ENCODE measurements around the gene COL23A1.

COL23A1 gene

DNA sequence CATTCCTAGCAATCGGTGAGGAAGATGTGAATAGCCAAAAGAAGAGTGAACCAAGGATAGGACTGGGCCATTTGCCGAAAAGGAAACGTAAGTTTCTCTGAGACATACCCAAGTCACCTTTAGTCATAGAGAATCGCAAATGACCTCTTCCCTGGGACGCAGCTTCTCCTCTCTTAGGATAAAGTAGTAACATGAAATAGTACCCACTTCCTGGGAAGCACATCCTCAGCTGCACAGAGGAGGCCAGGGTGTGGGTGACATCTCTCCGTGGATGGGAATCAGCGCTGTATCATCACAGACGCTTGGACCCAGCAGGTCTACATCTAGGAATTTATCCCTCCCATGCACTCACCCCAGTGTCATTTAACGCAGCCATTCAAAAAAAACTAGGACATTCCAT, 236.7 kb downstream of the COL23A1 start:
- no peak for DNase-seq

GRCh38 chr5:178352035-178352349, 238.2 kb downstream of the COL23A1 start:
- DNase-seq = no peak

GRCh38 chr5:178351221-178352034, 238.8 kb downstream of the COL23A1 start:
- no peak for DNase-seq

DNA sequence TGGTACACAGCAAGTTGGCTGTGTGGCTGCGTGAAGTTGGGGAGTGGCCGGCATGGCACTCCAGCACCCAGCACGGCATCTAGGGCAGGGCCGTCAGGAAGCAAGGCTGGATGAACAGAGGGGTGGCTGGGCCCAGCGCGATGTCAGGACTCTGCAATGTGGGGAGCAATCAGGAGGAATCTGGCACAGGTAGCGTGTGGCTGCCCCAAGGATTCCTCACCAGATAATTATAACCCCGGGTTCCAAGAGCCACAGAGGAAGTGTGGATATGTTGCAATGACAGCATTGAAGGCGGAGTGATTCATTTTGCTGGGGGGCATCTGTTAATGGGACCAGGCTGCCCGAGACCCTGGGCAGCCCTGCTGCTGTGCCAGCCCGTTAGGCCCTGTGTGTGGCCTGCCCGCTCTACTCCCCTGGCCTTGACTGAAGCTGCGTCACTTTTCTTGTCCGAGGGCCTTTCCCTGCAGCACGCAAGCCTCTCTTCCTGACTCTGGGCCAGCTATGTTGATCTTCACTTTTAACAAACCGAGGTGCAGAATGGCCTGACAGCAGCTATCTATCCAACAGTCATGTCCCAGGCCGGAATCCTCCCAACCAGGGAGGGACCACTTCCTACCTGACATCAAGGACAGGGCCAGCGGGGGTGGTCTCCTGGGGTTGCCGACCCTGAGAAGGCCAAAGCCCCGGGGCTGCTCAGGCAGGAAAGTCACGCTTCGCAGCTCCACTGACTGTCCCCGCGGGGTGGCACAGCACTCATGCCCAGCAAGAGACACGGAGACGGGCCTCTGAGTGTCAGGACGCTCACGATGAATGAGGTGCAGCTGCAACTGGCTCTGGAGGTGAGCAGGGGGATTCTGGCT, 239.6 kb downstream of the COL23A1 start:
- DNase-seq = no peak

GRCh38 chr5:178349625-178350353, 240.4 kb downstream of the COL23A1 start:
- DNase-seq = no peak

DNA sequence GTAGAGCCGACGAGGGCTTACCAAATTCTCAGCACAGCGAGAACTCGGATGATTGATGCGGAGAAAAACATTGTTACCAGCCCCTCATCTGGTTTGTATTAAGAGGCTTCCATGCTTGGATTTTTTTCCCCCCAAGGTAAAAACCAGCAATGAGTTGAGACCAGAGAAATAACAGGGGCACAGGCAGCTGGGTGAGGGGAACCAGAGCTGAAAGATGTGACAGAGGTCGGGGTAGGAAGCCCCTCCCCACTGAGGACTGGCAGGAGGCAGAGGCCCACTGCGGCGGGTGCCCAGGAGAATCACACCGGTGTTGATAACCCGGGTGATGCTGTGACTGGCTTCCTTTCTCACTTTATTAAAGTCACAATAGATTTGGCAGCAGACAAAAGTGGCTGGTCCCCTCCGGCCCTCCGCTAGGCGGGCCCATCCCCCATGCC, 241.1 kb downstream of the COL23A1 start:
- DNase-seq = no peak

DNA sequence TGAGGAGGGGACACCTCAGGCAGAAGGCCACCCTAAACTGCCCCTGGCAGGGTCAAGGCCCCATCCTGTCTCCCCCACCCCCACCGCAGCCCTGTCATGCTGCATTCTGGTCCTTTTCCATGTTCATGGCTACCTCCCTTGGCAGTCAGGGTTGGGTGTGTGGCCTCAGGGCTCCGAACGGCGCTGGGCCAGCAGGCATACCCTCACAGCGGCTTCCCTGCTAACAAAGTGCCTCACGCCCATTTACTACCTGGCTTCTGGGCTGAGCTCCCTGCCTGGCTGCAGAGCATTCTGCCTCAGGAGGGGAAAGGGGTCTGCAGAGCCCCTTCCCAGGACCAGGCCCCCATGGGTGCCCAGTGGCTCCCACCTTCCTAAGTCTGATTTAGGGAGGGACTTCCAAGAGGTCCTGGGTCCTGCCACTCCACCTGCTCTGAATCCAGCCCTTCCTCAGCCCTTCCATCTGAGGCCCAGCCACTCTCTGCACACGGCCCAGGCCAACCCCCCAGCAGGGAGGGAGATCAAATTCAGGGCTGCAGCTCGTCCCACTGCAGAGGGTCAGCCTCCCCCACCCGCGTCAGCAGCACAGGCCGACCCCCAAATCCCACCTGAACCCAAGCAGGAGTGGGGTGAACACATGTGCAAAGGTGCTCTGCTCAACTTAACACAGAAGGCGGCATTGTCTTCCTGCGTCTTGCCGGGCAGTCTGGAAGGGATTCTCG, 241.7 kb downstream of the COL23A1 start:
- DNase-seq = no peak

GRCh38 chr5:178347956-178348355, 242.2 kb downstream of the COL23A1 start:
- no peak for DNase-seq

- peak in 7 of 14 donors; percentile 5 to 48 (median 24) for DNase-seq
Observed at GRCh38 chr5:178346607-178347334, 243.4 kb downstream of the COL23A1 start.

GRCh38 chr5:178343306-178343705, 246.9 kb downstream of the COL23A1 start:
- DNase-seq = no peak

DNA sequence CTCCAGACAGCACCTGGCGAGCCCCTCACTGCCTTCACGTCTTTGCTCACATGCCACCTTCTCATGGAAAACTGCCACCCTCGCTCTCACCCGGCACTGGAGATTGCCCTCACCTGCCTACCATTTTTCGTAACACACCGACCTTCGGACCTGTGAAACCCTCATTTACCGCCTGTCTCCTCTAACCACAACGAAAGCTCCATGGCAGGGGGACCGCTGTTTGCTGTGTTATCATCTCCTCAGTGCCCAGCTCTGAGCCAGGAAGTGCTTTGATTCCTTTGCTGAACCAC, 248.4 kb downstream of the COL23A1 start:
- DNase-seq = no peak

- no peak for DNase-seq
Observed at GRCh38 chr5:178341091-178341850, 248.9 kb downstream of the COL23A1 start.

DNA sequence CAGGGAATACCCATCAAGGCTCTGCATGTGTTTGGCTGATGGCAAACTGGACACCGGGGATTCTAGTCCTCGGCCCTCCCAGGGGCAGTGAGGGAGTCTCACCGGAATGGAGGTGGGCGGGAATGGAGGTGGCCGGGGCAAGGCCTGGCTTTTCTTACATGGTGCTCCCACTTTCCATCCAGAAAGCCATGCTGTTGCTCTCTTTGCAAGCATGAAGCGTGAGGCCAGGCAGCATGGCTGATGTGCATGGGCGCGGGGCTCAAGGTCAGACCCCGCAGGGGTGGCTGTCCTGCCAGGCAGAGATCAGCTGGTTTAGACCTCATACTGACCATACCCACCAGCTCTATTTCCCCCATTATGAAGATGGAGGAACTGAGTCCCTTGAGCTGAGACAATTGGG, 249.6 kb downstream of the COL23A1 start:
- DNase-seq = no peak

GRCh38 chr5:178340187-178340586, 250.0 kb downstream of the COL23A1 start:
- DNase-seq = no peak

DNA sequence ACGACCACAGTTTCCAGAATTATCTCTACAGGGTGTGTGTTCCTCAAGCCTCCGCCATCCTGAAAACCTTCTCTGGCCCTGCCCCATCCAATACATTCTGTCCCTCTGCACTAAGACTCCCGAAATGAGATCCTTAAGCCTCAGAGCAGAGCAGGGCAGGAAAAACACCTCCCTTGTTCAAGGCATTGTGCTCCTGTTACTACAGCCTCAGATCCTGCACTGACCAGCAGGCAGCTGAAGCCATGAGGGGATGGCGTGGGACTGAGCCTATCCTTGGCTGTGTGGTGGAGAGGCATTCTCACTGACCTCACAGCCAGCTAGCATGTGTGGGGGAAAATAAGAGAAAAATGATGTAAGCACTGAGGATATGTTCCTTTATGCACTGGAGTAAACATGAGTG, 250.9 kb downstream of the COL23A1 start:
- no peak for DNase-seq

DNA sequence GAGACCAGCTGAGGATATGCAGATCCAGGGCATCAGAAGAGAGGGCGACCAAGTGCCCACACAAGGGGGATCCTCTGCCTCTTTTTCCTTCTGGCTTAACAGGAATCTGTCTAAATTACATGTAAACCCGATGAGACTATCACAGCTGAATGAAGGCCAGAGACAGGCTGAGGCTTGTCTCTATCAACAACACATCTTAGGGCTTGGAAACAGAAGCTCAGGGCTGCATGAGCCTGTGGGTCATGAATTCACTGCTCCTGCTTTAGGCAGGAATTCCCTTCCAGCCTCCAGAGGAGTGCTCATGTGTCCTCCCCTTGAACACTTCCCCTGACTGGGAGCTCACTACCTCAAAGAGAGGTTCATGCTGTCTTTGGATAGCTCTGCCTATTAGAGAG, 251.4 kb downstream of the COL23A1 start:
- DNase-seq = no peak

DNA sequence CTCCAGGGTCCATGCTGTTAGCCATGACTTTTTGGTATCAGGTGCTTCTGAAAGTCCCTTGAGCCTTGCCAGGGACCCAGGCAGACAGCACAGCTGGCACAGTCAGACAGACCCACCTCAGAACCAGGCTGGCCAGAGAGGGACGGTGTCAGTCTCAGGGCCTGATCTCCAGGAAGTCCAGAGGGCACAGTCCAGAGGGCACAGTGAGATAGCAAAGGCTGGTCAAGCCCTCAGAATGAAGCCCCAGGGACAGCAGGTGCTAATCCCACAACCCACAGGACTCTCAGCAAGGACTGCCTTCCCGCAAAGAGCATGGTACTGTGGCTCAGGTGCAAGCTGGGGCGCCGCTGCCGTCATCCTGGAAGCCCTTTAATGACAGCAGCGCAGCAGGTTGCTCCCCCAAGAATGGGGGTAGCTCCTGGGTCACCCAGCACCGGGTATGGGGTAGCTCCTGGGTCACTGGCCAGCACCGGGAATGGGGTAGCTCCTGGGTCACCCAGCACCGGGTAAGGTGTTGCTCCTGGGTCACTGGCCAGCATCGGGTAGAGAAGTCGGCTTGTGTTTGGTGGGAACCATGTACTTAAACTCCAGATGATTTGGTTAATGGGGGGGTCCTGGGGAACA, 252.0 kb downstream of the COL23A1 start:
- no peak for DNase-seq

DNA sequence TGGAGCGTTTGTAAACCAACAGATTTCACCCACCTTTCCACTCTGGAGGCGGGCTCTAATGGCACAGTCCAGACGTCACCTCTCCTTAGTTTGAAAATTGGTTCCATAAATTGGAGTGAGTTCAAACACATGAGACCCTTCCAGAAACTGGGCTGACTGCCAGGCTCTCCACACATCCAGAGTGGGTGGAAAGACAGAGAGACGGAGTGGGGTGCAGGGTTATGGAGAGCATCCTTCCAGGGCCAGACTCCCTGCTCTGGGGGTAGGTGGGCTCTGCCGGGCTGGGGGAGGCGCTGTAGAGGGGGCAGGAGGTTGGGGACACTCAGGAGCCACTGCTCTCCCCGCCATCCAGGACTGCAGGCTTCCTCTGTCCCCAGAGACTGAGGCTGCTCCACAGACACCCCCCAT, 252.9 kb downstream of the COL23A1 start:
- no peak for DNase-seq

GRCh38 chr5:178336889-178337288, 253.3 kb downstream of the COL23A1 start:
- DNase-seq = no peak

DNA sequence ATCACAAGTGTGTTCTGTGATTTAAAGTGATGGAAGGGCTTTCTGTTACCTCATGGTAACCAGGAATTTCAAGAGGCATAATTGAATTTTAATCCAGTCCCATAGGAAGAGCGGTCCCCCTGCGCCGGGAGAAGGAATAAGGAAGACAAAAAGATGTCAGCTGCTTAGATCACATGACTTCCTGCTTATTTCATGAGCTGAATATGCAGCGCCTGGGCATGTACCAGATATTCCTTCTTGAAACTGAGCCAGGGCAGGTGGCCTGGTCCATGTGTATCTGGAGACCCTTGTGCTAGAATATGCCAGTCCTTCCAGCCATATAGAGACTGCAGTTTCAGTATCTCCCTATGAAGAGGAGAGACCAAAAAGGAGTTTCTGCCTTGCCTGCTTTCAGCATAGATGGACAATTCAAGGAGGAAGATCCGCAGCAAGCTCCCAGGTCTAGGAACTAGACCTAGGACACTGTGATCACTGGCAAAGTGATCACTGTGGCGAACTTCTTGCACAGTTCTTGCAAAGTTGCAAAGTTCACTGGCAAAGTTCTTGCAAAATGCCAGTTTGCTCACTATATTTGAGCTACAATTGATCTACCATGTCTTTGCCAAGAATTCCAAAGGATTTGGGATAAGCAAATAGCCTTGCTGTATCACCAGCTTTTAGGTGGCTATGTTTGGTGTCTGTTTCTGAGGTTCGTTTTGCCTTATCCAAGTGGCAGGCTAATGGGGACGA, 254.7 kb downstream of the COL23A1 start:
- no peak for DNase-seq
